ENCODE data around the gene ZCCHC4.

Gene ZCCHC4, protein sequence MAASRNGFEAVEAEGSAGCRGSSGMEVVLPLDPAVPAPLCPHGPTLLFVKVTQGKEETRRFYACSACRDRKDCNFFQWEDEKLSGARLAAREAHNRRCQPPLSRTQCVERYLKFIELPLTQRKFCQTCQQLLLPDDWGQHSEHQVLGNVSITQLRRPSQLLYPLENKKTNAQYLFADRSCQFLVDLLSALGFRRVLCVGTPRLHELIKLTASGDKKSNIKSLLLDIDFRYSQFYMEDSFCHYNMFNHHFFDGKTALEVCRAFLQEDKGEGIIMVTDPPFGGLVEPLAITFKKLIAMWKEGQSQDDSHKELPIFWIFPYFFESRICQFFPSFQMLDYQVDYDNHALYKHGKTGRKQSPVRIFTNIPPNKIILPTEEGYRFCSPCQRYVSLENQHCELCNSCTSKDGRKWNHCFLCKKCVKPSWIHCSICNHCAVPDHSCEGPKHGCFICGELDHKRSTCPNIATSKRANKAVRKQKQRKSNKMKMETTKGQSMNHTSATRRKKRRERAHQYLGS

DNA sequence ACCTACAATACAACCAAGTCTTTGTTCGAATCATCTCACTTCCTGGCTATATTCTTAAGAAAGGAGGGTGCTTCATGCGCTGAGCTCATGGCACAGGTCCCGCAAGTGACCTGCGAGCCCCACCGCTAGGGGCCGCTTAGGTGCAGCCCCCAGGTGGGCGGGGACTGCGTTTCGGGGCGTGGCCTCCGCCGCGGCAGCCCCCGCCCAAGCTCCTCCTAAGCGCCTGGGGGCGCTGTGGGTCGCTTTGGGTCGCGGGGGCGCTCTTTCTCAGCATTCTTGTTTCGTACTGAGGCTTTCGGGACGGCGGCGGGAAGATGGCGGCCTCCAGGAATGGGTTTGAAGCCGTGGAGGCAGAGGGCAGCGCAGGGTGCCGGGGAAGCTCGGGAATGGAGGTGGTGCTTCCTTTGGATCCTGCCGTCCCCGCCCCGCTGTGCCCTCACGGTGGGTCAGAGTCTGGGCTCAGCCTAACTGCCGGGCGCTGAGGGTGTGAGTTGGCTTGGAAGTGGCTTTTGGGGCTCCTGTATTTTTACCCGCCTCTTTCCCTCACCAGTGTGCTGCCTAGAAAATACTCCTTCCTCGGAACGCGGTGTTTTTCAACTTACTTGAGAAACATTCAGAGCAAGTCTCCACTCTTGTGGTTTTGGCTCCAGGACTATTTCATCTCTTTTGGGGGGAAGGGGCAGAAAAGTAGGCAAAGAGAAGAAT lies at the start of gene ZCCHC4:
TSS of gene ZCCHC4 (plus strand) at position 279 of the 705 bp plus-strand sequence. CDS start at position 315, 36 bp downstream.
- peak; percentile 25 for DNase-seq

DNA sequence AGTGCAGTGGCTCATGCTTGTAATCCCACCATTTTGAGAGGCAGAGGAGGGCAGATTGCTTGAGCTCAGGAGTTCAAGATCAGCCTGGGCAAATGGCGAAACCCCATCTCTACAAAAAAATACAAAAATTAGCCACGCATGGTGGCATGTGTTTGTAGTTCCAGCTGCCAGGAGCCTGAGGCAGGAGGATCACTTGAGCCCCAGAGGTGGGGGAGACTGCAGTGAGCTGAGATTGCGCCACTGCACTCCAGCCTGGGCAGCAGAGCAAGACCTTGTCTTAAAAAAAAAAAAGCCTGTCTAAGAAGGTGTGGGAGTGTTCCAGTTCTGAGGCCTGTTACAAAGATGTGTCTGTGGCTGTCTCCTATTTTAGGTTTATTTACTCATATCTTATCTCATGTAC lies 40.7 kb upstream of the ZCCHC4 start:
- no peak for DNase-seq

DNA sequence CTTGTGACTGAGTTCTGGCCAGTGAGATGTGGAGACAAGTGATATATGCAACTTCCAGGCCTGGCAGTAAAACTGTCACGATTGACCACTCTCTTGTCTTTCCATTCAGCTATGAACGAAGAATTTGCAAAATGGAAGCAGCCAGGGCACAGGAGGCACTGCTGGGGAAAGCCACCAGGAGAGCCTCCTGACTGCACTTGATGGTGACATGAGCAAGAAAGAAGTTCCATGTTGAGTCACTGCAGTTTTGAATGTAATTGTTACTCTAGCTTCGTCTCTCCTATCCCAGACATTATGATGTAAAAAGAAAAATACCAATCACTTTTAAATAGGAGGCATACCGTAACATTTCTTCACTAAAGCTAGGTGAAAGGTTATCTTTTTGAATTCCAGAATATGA lies 32.4 kb upstream of the ZCCHC4 start:
- no peak for DNase-seq

DNA sequence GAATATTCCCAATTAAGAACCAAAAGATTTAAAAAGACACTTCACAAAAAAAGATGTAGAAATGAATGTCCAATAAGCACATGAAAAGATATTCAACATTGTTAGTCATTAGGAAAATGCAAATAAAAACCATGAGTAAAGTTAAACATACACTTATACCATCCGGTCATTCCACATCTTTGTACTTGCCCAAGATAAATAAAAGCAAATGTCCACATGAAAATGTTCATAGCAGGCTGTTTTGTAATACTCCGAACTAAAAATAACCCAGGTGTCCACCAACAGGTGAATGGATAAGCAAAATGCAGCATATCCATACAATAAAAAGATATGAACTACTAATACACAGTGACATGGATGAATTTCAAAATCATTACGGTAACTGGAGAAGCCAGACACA lies 28.6 kb upstream of the ZCCHC4 start:
- DNase-seq, result no peak

DNA sequence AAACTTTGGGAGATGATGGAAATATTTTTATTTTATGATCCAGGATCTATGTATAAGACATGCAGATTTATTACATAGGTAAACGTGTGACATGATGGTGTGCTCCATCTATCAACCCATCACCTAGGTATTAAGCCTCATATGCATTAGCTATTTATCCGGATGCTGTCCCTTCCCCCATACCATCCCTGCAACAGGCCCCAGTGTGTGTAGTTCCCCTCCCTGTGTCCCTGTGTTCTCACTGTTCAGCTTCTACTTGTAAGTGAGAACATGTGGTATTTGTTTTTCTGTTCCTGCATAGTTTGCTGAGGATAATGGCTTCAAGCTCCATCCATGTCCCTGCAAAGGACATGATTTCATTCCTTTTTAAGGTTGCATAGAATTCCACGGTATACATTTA lies 28.1 kb upstream of the ZCCHC4 start:
- DNase-seq, result no peak

DNA sequence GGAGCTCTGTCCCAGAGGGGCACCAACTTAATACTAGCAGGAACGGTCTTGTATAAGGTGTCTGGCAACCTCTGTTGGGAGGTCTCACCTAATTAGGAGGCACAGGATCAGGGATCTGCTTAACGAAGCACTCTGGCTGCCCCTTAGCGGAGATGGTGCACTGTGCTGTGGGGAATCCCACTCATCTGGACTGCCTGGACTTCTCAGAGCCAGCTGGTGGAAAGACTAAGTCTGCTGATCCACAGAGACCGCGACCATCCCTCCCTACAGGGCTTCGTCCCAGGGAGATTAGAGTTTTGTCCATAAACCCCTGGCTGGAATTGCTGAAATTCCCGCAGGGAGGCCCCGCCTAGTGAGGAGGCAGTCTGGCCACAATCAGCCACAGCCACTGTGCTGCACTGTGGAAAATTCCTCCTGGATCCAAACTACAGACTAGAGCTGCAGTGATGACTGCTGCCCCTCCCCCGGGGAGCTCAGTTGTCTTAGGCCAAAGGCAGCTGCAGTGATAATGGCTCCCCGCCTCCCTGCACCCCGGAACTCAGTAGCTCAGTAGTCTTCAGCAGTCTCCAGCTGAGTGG lies 22.0 kb upstream of the ZCCHC4 start:
- DNase-seq, result no peak

DNA sequence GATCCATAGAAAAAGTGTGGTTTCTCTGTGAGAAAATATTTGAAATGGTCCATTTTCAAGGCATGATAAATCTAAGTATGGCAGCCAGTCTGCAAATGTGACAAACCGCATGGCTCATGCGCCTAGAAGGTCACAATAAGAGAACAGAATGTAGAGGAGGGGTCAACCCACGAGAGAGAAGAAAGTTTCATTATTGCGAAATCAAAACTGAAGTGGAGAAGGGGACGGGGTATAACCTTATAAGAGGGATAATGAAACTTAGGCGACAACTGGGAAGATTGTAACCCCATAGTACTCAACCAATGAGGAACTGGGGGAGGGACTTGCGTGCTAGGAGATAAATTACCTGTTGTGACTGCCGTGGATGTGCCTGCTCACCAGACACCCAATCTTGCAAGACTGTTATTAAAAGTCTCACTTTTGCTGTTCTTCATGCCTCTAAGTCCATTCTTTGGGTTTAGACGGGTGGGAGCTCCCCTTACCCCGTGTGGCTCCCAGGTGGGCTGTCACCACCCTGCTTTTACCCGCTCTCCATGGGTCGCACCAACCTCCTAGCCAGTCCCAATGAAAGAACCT lies 21.3 kb upstream of the ZCCHC4 start:
- DNase-seq, result no peak

DNA sequence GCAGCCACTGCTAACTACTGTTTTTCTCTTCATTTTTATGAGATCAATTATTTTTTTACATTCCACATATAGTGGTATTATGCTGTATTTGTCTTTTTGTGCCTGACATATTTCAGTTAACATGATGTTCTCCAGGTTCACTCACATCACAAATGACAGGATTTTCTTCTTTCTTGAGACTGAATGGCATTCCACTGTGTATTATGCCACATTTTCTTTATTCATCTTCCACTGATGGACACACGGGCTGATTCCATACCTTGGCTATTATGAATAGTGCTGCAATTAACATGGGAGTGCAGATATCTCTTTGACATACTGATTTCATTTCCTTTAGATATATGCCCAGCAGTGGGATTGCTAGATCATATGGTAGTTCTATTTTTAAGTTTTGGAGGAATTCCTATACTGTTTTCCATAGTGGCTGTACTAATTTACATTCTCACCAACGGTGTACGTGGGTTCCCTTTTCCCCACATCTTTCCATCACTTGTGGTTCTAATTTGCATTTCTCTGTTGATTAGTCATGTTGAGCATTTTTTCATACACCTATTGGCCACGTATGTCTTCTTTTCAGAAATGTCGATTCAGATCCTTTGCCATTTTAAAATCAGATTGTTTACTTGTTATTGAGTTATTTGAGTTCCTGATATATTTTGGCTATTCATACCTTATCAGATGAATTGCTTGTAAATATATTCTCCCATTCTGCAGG lies 14.9 kb upstream of the ZCCHC4 start:
- no peak for DNase-seq

DNA sequence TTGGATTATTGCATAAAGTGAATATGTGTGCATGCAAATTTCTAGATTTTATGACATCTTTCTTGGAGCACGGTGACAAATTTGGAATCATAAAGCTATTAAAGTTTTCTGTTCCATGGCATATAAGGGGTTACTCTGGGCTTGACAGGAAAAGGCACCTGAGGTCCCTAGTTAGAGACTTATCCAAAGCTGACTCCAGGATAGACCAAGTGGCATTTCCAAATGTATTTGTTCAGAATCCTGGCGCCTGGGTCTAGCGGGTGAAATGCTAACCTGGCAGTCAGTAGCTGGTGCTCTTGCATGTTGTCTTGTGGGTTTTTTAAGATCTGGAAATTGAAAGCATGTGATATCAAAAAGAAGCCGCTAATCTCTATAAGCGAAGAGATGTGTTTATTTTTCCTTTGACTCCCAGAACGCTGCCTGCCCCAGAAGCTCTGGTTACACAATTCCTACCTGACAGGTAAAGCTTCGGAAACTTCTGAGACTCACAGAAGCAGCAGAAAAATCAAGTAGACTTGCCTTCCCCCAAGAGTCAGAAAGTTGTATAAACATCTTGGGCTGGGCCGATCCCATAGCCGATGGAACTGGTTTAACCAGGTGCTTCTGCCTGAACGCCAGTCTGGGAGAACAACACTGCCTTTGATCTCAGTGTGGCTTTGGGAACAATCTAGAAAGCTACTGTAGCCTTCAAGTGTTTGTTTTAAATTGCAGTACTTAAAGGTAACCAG lies 12.9 kb upstream of the ZCCHC4 start:
- peak; percentile 72 for DNase-seq

DNA sequence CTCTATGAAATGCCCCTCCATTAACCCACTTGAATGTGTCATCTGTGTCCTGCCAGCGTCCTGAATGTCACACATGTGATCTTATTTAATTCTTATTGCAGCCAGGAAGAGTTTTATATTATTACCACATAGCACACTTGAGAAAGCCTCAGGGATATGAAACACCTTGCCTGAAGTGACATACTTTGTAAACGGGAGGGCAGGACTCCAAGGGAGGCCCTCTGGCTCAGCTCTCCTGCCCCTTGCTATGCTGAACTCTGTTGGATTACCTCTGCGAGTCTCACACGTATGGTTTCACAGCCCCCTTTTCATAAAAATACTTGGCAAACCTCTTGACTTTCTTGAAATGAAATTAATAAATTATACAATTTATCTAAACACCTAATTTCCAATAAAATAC lies 11.1 kb upstream of the ZCCHC4 start:
- DNase-seq, result no peak

DNA sequence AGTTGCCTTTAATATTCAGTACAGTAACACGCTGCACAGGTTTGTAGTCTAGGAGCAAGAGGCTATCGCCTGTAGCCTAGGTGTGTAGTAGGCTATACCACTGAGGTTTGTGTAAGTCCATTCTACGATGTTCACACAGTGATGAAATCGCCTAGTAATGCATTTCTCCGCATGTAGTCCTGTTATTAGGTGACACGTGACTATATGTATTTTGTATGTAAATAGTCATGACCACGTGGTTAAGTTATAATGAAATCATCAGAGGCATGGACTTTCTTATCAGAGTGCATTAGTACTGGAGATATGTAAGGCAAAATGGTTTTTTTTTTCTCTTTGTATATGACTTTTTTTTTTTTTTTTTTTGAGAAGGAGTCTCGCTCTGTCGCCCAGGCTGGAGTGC lies 9.9 kb upstream of the ZCCHC4 start:
- no peak for DNase-seq

DNA sequence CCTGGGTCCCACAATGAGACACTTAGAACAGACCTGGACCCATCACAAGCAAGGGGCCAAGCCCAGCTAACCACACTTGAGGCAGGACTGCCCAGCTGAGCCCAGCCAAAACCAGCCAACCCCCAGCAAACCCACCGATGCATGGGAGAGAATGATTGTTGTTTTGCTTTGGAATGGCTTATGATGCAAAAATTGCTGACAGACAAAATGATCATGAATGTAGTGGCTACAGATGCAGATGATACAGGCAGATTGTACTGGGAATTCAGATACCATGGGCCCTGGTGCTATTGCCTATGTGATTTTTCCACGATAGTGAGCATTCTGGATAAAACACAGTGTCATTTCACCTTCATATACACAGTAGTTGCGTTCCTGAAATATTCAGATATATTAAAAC lies 9.0 kb upstream of the ZCCHC4 start:
- DNase-seq, result no peak

DNA sequence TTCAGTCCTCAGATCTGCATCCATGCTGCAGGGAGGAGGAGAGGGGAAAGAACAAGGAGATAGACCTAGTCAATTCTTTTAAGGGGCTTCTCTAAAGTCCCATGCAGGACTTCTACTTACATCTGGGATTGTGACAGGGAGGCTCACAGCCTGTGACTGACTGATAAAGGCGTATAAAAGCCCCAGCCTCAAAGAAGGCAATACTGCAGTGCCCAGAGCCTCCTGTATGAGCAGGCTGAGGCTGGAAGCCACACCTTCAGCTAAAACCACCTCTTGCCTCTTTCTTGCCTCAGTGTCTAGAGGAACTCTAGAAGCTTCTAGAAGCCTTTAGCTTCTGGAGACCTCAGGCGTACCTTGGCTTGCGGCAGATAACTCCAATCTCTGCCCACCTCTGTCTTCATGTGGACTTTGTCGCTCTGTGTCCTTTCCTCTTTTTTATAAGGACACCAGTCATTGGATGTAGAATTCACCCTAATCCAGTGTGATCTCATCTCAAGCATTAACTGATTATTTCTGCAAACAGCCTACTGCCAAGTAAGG lies 6.0 kb upstream of the ZCCHC4 start:
- no peak for DNase-seq

DNA sequence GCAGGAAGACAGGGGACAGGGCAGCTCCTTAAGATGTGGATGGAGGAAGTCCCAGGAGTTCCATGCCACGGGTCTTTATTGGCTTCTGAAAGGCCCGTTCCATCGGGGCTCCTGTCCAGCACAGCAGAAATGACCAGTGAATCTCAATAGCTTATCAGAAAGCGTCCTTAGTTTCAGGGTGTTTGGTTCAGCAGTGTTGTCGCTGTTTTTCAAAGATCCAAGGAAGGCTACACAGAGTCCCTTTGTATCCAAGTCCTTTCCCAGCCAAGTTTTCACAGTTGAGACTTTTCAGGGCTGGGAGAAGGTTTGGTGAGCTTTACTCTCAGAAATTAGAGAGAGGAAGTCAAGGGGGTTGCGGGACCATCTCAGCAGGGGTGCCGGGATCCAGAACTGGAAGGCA lies 5.0 kb upstream of the ZCCHC4 start:
- no peak for DNase-seq

DNA sequence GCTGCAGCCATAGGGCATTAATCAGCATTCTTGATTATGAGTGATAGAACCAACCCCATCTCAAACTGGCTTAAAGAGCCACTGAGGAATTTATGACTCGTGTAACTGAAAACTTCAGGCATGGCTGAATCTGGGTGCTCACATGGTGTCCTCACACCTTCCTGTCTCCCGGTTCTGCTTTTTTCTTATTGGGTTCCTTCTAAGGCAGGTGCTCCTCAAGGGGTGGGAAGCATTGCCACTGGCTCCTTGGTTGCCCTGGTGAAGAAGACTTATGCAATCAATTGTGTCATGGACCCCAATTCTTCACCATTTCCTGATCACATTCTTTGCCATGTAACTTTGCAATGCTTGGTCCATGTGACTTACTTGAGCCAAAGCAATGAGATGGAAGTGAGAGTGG lies 4.3 kb upstream of the ZCCHC4 start:
- no peak for DNase-seq

DNA sequence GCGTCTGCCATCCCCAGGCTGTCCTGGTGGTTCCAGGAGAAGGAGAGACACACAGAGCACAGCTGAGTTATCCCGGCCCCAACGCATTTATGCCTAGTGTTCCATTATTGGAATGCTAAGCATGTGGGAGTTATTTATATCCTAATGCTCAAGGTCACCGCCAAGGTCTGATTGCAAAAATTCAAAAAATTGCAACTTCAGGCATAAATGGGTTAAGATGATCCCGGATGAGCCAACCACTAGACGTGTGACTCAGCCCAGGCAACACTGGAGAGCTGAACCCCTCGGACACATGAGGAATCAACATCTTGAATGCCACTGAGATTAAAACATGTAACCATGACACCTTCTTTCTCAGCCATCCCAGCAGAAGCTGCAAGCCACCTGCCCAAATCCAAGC lies 3.8 kb upstream of the ZCCHC4 start:
- DNase-seq, result no peak

DNA sequence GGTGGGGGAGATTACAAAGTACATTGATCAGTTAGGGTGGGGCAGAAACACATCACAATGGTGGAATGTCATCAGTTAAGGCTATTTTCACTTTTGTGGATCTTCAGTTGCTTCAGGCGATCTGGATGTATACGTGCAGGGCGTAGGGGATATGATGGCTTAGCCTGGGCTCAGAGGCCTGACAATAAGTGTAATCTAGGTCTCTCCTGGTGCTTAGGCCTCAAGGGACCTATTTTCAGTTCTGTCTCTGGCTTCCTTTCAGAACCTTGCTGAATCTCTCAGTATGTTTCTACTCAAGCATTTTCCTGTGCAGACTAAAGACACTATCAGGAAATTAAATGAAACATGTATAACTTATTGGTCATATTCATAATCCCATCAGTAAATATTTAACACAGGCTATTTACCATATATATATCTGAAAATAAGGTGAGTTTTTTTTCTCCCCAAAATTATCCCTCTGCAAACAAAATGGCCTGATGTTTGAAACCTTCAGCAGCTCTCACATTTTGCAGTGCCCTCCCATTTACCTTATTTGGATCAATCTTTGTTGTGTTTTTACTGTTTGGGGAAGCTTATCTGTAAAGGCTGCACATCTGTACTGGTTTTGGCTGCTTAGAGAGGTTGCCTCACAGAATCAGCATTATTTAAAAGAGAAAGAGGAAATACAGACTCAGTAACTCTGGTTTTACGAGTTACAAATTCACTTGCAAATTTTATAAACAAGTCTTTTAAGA lies 2.3 kb upstream of the ZCCHC4 start:
- DNase-seq, result no peak

DNA sequence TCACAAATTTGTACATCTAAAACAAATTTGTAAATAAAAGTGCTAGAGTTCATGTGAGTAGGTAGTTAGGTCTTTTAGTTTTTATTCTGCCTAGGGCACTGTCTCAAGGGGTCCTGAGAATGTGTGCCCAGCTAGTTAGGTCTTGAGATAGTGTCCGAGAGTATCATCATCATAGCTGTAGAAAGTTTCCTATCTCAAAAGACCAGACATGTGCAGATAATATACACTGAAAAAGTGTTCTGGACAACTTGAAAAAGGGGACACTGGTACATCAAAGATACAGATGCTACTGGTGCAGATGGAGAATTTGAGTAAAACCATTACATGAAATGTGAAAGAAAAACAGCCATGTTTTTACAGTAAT lies 1.8 kb upstream of the ZCCHC4 start:
- no peak for DNase-seq

DNA sequence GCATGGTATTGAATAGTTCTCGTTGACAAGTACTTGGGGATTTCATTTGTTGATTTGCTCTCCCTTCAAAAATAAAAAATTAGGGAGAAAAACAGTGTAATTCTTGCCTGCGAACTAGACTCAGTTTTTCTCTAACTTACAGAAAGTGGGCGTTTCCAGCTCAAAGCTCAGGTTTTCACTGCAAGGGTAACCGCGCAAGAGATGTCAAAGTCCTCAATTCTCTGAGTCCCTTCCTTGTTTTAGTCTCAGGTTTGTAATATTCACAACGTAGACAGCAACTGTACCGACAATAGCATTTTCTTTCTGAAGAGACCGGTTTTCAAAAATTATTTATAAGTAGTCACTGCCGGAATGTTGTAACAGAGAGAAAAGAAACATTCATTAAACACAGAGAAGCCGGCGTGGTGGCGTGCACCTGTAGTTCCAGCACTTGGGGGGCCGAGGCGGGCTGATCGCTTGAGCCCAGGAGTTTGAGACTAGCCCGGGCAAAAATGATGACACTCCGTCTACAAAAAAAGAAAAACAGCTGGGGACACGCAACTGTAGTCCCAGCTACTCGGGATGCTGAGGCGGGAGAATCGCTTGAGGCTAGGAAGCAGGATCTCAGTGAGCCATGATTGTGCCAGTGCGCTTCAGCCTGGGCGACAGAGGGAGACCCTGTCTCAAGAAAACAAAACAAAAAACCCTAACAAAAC lies 774 bp downstream of the ZCCHC4 start:
- DNase-seq, result no peak

DNA sequence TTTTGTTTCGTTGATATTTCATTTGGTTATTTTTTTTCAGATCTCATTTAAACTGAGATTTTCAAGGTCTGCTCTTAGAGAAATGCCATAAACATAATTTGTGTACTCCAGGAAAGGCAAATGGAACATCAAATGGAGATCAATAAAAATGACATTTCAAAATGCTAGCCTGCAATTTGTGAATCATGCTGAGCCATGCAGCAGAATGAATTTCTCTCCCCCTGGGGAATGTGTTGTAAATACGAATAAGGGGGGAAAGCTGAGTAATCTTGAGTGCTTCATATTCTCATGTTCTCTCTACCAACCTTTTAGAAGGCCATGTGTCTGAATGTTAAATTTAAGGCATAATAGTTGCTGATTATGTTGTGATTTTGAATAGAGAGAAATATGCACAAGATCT lies 7.8 kb downstream of the ZCCHC4 start:
- no peak for DNase-seq

DNA sequence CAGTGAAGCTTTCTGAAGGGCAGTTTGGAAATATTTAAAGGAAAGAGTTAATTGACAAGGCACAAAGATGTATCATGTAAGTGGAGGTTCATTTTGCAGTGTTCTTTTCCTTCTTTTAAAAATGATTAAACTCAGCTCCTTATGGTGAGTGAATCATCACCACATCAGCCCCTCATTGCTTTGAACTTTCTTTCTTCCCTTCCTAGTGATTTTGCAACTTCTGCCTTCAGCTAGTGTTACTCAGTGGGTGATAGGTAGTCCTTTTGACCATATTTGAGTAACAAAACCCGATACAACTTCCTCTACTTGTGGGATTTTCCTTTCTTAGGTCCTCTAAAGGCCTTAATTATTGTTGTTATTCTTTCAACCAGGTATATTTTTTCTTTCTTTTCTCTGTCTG lies 8.2 kb downstream of the ZCCHC4 start:
- no peak for DNase-seq

All from DMS79 (cell line).